Gastroesophageal sphincter (tissue), 4 donors: Measurements from ENCODE around the gene GMEB2. TPM values are rescaled to one million over a fixed set of nuclear protein-coding genes. Genes with fewer than 3 reads are reported as not detected.

ENCODE experiments used
- ATAC-seq: fragments of 150-250 bp; one replicate; pipeline ENCODE4 v1.9.1; 2016; ENCODE audit warnings: mild to moderate bottlenecking, moderate library complexity
- H3K27ac ChIP-seq, 4 donors: fragments of 200-600 bp; sonication (generic) in 3 of 4; 1 replicate in 3 of 4; 2 replicates in 1 of 4; pipeline ENCODE4 v1.5.1; 2016 to 2019
- H3K27me3 ChIP-seq: fragments of 200-600 bp; sonication (generic); one replicate; pipeline ENCODE4 v1.5.1; 2019
- H3K36me3 ChIP-seq, 2 donors: fragments of 200-600 bp; sonication (generic); one replicate each; pipeline ENCODE4 v1.5.1; 2019; ENCODE audit warnings: control low read depth in 1 of 2
- H3K4me1 ChIP-seq, 3 donors: fragments of 200-600 bp; sonication (generic); 1 replicate in 2 of 3; 2 replicates in 1 of 3; pipeline ENCODE4 v1.5.1; 2016 to 2019; ENCODE audit warnings: control low read depth in 2 of 3
- H3K4me3 ChIP-seq, 2 donors: fragments of 200-600 bp; sonication (generic); one replicate each; pipeline ENCODE4 v1.5.1; 2019; ENCODE audit warnings: mild to moderate bottlenecking in 1 of 2, moderate library complexity in 1 of 2
- H3K9me3 ChIP-seq, 3 donors: fragments of 200-600 bp; sonication (generic); one replicate each; pipeline ENCODE4 v1.5.1; 2017 to 2019; ENCODE audit warnings: control low read depth in 2 of 3
- EP300 ChIP-seq: sonication (generic); formaldehyde crosslinking; IDR thresholded peaks from one replicate; pipeline ENCODE4 v1.6.1; 2017; ENCODE audit warnings: antibody characterized with exemption, mild to moderate bottlenecking
- POLR2A ChIP-seq, 2 donors: fragments of 450-650 bp; IDR thresholded peaks; one replicate each; pipeline ENCODE4 v1.6.1; 2017; ENCODE audit warnings: antibody characterized with exemption in 2 of 2, mild to moderate bottlenecking in 2 of 2, moderate library complexity in 1 of 2
- POLR2AphosphoS5 ChIP-seq: sonication (generic); formaldehyde crosslinking; IDR thresholded peaks from one replicate; pipeline ENCODE4 v1.6.1; 2017; ENCODE audit warnings: antibody characterized with exemption
- WGBS, 2 donors: methylation state at CpG; one replicate each; pipeline ENCODE4 v1.1.5; 2018; ENCODE audit warnings: low coverage in 1 of 2; 5-methylcytosine and 5-hydroxymethylcytosine counted together
- total RNA-seq, 4 donors: library from RNA; depleted of rRNA; stranded (reverse); fragments of >200 nt; gene quantifications; one replicate each; pipeline ENCODE4 v1.1.0, GENCODE V29; 2016
- TF ChIP-seq, protein P1 (sequence below), 4 experiments: fragments of 200-600 bp in 2 of 4; fragments of 450-650 bp in 2 of 4; sonication (generic) in 1 of 4; IDR thresholded peaks; one replicate each; pipeline ENCODE4 v1.5.1; 2017 to 2019; ENCODE audit warnings: antibody characterized with exemption in 4 of 4, mild to moderate bottlenecking in 2 of 4, moderate library complexity in 2 of 4

GMEB2 gene
- total RNA-seq, 4 donors from 2014 or later: 9.8 to 16.1 (median 12.1) TPM

- WGBS, 2 donors: 91 to 100% methylated on average over 1 to 6 of the region's 11 CpGs
- no peak overlapping the region for H3K4me3 ChIP-seq
- H3K27ac ChIP-seq: no peak overlapping the region
- TF ChIP-seq EP300 (no peak), POLR2A (IDR thresholded peaks at IDR 0.05) (no peak), POLR2AphosphoS5 (no peak)
- TF ChIP-seq, protein P1, sequence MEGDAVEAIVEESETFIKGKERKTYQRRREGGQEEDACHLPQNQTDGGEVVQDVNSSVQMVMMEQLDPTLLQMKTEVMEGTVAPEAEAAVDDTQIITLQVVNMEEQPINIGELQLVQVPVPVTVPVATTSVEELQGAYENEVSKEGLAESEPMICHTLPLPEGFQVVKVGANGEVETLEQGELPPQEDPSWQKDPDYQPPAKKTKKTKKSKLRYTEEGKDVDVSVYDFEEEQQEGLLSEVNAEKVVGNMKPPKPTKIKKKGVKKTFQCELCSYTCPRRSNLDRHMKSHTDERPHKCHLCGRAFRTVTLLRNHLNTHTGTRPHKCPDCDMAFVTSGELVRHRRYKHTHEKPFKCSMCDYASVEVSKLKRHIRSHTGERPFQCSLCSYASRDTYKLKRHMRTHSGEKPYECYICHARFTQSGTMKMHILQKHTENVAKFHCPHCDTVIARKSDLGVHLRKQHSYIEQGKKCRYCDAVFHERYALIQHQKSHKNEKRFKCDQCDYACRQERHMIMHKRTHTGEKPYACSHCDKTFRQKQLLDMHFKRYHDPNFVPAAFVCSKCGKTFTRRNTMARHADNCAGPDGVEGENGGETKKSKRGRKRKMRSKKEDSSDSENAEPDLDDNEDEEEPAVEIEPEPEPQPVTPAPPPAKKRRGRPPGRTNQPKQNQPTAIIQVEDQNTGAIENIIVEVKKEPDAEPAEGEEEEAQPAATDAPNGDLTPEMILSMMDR (IDR thresholded peaks at IDR 0.05): no peak
- H3K36me3 ChIP-seq: no peaks in the 10 kb centered on the region
- no peaks in the 10 kb centered on the region for H3K9me3 ChIP-seq
- peaks cover 0 to 30% (median 16%) of the 10 kb centered on the region in 3 donors for H3K4me1 ChIP-seq
- no peak for ATAC-seq
- H3K27me3 ChIP-seq: no peaks in the 10 kb centered on the region
Observed at GRCh38 chr20:63648895-63649589, 22.1 kb upstream of the GMEB2 start.

DNA sequence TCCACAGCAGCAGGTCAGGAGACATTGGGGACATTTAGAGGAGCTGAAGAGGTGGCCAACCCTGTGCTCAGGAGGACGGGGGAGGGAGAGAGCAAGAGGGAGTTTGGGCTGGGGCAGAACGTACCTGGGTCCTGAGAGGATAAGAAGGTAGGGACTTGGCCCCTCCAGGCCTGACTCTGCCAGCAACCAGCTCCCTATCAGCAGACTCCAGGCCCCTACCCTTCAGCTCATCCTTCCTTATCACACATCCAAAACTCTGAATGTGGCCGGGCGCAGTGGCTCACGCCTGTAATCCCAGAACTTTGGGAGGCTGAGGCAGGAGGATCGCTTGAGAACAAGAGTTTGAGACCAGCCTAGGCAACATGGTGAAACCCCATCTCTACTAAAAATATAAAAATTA, 21.3 kb upstream of the GMEB2 start:
- ATAC-seq: no peak
- 73 to 95% methylated on average over 3 to 6 of the region's 6 CpGs for WGBS, 2 donors
- TF ChIP-seq POLR2A (IDR thresholded peaks at IDR 0.05): no peak
- TF ChIP-seq POLR2AphosphoS5: no peak
- TF ChIP-seq EP300: no peak
- TF ChIP-seq, protein P1 (IDR thresholded peaks at IDR 0.05): no peak
- no peak overlapping the region for H3K4me3 ChIP-seq
- no peaks in the 10 kb centered on the region for H3K36me3 ChIP-seq
- H3K9me3 ChIP-seq: no peaks in the 10 kb centered on the region
- peaks cover 0 to 22% (median 12%) of the 10 kb centered on the region in 3 donors for H3K4me1 ChIP-seq
- H3K27me3 ChIP-seq: no peaks in the 10 kb centered on the region
- H3K27ac ChIP-seq: no peak overlapping the region

GRCh38 chr20:63645218-63645617, 18.3 kb upstream of the GMEB2 start:
- no peak overlapping the region for H3K27ac ChIP-seq
- H3K9me3 ChIP-seq: no peaks in the 10 kb centered on the region
- ATAC-seq: no peak
- no peaks in the 10 kb centered on the region for H3K27me3 ChIP-seq
- peaks cover 0 to 15% (median 3%) of the 10 kb centered on the region in 3 donors for H3K4me1 ChIP-seq
- WGBS, 2 donors: 80% methylated on average over 1 of the region's 4 CpGs; no CpG with 5 or more reads in 1 of the 2 donors
- TF ChIP-seq POLR2A (IDR thresholded peaks at IDR 0.05) (no peak), EP300 (no peak), POLR2AphosphoS5 (no peak)
- TF ChIP-seq, protein P1 (IDR thresholded peaks at IDR 0.05): no peak
- H3K4me3 ChIP-seq: no peak overlapping the region
- H3K36me3 ChIP-seq: no peaks in the 10 kb centered on the region

DNA sequence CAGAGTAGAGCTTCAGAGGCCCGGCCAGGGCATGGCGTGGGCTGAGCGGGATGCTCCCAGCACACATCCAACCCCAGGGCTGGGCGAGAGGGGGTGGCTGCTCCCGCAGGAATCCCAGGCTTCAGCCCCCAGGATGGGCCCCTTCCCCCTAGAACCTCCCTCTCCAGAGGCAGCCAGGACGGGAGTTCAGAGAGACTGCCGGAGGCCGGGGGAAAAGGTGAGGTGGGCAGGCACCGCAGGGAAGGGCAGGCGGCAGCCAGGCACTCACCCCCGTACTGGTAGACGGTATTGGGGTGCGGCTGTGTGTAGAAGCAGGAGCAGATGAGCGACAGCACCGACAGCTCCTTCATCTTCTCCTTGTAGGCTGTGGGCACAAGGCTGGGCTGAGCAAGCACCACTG, 17.0 kb upstream of the GMEB2 start:
- Histone ChIP-seq H3K4me3 (no peak overlapping the region), H3K27me3 (no peaks in the 10 kb centered on the region), H3K4me1 (peaks cover 0 to 15% (median 3%) of the 10 kb centered on the region in 3 donors), H3K36me3 (no peaks in the 10 kb centered on the region), H3K9me3 (no peaks in the 10 kb centered on the region), H3K27ac (no peak overlapping the region)
- TF ChIP-seq POLR2AphosphoS5: no peak
- TF ChIP-seq, protein P1 (IDR thresholded peaks at IDR 0.05): no peak
- no peak for TF ChIP-seq EP300
- no peak for TF ChIP-seq POLR2A (IDR thresholded peaks at IDR 0.05)
- WGBS, 2 donors: 86% methylated on average over 5 of the region's 15 CpGs; no CpG with 5 or more reads in 1 of the 2 donors
- no peak for ATAC-seq

DNA sequence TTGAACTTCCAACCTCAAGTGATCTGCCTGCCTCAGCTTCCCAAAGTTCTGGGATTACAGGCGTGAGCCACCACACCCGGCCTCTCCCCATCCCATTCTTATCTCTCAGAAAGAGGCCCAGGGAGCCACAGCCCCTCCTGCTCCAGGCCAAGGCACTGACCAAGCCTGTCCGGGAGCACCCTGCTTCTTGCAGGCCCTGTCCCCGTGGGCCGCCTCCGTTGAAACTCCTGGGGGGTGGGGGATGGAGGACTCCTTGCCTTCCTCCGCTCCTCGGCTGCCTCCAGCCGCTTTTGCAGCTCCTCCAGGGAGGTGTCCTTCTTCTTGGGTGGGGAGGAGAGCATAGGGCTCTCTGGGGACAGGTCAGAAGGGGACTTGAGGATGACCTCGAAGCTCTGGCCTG, 16.6 kb upstream of the GMEB2 start:
- 90% methylated on average over 4 of the region's 10 CpGs; no CpG with 5 or more reads in 1 of the 2 donors for WGBS, 2 donors
- ATAC-seq: no peak

More for the DNA sequence above, 16.6 kb upstream of the GMEB2 start:
- TF ChIP-seq EP300: no peak
- no peak for TF ChIP-seq POLR2AphosphoS5
- TF ChIP-seq, protein P1 (IDR thresholded peaks at IDR 0.05): no peak
- TF ChIP-seq POLR2A (IDR thresholded peaks at IDR 0.05): no peak
- Histone ChIP-seq H3K4me3 (no peak overlapping the region), H3K4me1 (peaks cover 0 to 15% (median 3%) of the 10 kb centered on the region in 3 donors), H3K27me3 (no peaks in the 10 kb centered on the region), H3K9me3 (no peaks in the 10 kb centered on the region), H3K27ac (no peak overlapping the region), H3K36me3 (no peaks in the 10 kb centered on the region)
